ENCODE results near the gene SLC9C1.

SLC9C1 gene

GRCh38 chr3:112293368-112294321 lies at the start of gene SLC9C1:
Gene SLC9C1 (minus strand): TSS chr3:112294216. CDS start chr3:112286791, 7,425 bp downstream.
- TF ChIP-seq TAF1 (IDR thresholded peaks at IDR 0.05; ENCODE audit: low read depth) = no peak
- no peak for TF ChIP-seq YY1 (IDR thresholded peaks at IDR 0.05; ENCODE audit: low read depth)
- TF ChIP-seq RAD21 (IDR thresholded peaks at IDR 0.05; ENCODE audit: low read depth) = peak; percentile 72

GRCh38 chr3:112341386-112341785 lies 47.4 kb upstream of the SLC9C1 start:
- TF ChIP-seq, protein P1, sequence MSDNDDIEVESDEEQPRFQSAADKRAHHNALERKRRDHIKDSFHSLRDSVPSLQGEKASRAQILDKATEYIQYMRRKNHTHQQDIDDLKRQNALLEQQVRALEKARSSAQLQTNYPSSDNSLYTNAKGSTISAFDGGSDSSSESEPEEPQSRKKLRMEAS (IDR thresholded peaks at IDR 0.05) = no peak
- no peak for TF ChIP-seq EP300 (IDR thresholded peaks at IDR 0.05; ENCODE audit: borderline replicate concordance)
- TF ChIP-seq CREB1 (IDR thresholded peaks at IDR 0.05; ENCODE audit: low read depth) = no peak
- no peak for TF ChIP-seq RAD21 (IDR thresholded peaks at IDR 0.05; ENCODE audit: low read depth)
- no peak for TF ChIP-seq NFIC (IDR thresholded peaks at IDR 0.05)
- no peak for TF ChIP-seq TAF1 (IDR thresholded peaks at IDR 0.05; ENCODE audit: low read depth)
- TF ChIP-seq YY1 (IDR thresholded peaks at IDR 0.05; ENCODE audit: low read depth) = no peak
- no peak for TF ChIP-seq EGR1 (IDR thresholded peaks at IDR 0.05)
- no peak for TF ChIP-seq TCF12 (IDR thresholded peaks at IDR 0.05; ENCODE audit: low read depth)

DNA sequence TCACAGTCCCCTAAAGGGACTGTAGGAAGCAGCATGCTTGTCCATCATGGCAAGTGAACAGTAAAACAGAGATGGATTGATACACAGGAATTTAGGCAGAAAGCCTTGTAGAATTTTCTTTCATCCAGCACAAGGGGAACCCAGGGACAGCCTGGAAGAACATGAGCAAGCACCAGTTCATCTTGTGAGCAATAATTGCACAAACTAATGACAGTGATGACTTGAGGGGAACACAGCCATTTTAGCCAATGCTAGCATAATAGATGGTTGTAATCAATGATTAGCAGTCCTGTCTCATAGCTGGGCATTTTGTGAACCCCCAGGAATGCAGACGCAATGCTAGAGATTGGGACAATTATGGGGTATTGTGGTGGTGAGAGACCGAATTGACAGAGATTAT lies 45.6 kb upstream of the SLC9C1 start:
- TF ChIP-seq TEAD4 (IDR thresholded peaks at IDR 0.05) (no peak), FOXM1 (IDR thresholded peaks at IDR 0.05; ENCODE audit: borderline replicate concordance, low read depth) (no peak), TCF12 (IDR thresholded peaks at IDR 0.05; ENCODE audit: low read depth) (no peak), YY1 (IDR thresholded peaks at IDR 0.05; ENCODE audit: low read depth) (no peak), NFIC (IDR thresholded peaks at IDR 0.05) (no peak), EP300 (IDR thresholded peaks at IDR 0.05; ENCODE audit: borderline replicate concordance) (no peak), EGR1 (IDR thresholded peaks at IDR 0.05) (no peak), CREB1 (IDR thresholded peaks at IDR 0.05; ENCODE audit: low read depth) (no peak), CEBPB (IDR thresholded peaks at IDR 0.05) (no peak), TAF1 (IDR thresholded peaks at IDR 0.05; ENCODE audit: low read depth) (no peak), ZBTB7A (IDR thresholded peaks at IDR 0.05; ENCODE audit: low read depth) (no peak), RAD21 (IDR thresholded peaks at IDR 0.05; ENCODE audit: low read depth) (no peak), REST (IDR thresholded peaks at IDR 0.05; ENCODE audit: low read depth) (no peak)
- TF ChIP-seq, protein P2, sequence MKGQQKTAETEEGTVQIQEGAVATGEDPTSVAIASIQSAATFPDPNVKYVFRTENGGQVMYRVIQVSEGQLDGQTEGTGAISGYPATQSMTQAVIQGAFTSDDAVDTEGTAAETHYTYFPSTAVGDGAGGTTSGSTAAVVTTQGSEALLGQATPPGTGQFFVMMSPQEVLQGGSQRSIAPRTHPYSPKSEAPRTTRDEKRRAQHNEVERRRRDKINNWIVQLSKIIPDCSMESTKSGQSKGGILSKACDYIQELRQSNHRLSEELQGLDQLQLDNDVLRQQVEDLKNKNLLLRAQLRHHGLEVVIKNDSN (IDR thresholded peaks at IDR 0.05) = no peak

- TF ChIP-seq NFIC (IDR thresholded peaks at IDR 0.05) = no peak
- no peak for TF ChIP-seq CREB1 (IDR thresholded peaks at IDR 0.05; ENCODE audit: low read depth)
- TF ChIP-seq TCF12 (IDR thresholded peaks at IDR 0.05; ENCODE audit: low read depth) = no peak
- TF ChIP-seq EP300 (IDR thresholded peaks at IDR 0.05; ENCODE audit: borderline replicate concordance) = no peak
Measured at GRCh38 chr3:112339134-112339533, 45.1 kb upstream of the SLC9C1 start.

DNA sequence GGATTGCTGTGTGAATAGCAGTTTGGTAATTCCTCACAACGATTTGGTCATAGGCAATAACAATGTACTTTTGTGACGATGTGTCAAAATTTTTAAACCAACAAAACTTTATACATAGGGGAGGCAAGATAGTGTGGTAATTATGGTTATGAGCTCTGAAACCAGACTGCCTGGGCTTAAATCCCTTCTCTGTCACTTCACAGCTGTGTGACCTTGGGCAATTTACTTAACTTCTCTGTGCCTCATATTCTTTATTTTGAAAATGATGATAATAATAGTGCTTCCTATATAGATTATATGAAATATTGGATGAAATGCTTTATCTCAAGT lies 44.7 kb upstream of the SLC9C1 start:
- no peak for TF ChIP-seq ZBTB7A (IDR thresholded peaks at IDR 0.05; ENCODE audit: low read depth)
- no peak for TF ChIP-seq CREB1 (IDR thresholded peaks at IDR 0.05; ENCODE audit: low read depth)
- TF ChIP-seq, protein P1 (IDR thresholded peaks at IDR 0.05) = no peak
- TF ChIP-seq CEBPB (IDR thresholded peaks at IDR 0.05) = no peak
- no peak for TF ChIP-seq NFIC (IDR thresholded peaks at IDR 0.05)
- TF ChIP-seq EGR1 (IDR thresholded peaks at IDR 0.05) = no peak
- TF ChIP-seq REST (IDR thresholded peaks at IDR 0.05; ENCODE audit: low read depth) = no peak
- TF ChIP-seq TAF1 (IDR thresholded peaks at IDR 0.05; ENCODE audit: low read depth) = no peak
- TF ChIP-seq YY1 (IDR thresholded peaks at IDR 0.05; ENCODE audit: low read depth) = no peak
- TF ChIP-seq, protein P2 (IDR thresholded peaks at IDR 0.05) = no peak
- TF ChIP-seq TEAD4 (IDR thresholded peaks at IDR 0.05) = no peak
- TF ChIP-seq EP300 (IDR thresholded peaks at IDR 0.05; ENCODE audit: borderline replicate concordance) = no peak
- no peak for TF ChIP-seq RAD21 (IDR thresholded peaks at IDR 0.05; ENCODE audit: low read depth)
- TF ChIP-seq TCF12 (IDR thresholded peaks at IDR 0.05; ENCODE audit: low read depth) = no peak

All from Ishikawa (cell line).